PC-3 (cell line): Measurements from ENCODE around the gene OPRL1. TPM values are rescaled to one million over a fixed set of nuclear protein-coding genes. Genes with fewer than 3 reads are reported as not detected.
"Not testable (repeated sequence)": the region's sequence is repeated elsewhere in the genome, so short reads cannot be mapped to it uniquely, and the experiment has no call there.

ENCODE experiments used
- ATAC-seq: fragments of 200-7000 bp; cut with Tn5 transposase; 2 replicates; pipeline ENCODE4 v1.9.1; 2020; ENCODE audit warnings: mild to moderate bottlenecking, moderate library complexity
- BruUV-seq: library from RNA; stranded (reverse); fragments of 400-500 nt; replicated peaks from 2 replicates; lab custom pipeline; 2021; lab: Mats Ljungman, UMichigan
- CTCF ChIA-PET: fragments of 300-600 bp; sonication (Branson Sonifier 250); formaldehyde crosslinking; loops from one replicate; lab custom pipeline; 2022; ENCODE audit warnings: antibody characterized with exemption; lab: Charles Lee
- POLR2A ChIA-PET: fragments of 300-600 bp; sonication (Branson Sonifier 250); formaldehyde crosslinking; loops from one replicate; lab custom pipeline; 2022; ENCODE audit warnings: antibody characterized with exemption; ENCODE audit not compliant: unreplicated experiment; lab: Charles Lee
- DNase-seq: peaks from one replicate; pipeline ENCODE4 v3.0.0-alpha.2; 2015
- H2AFZ ChIP-seq: fragments of 300-600 bp; sonication (generic); 2 replicates; pipeline ENCODE4 v1.6.0; 2016; ENCODE audit warnings: antibody characterized with exemption, low read length
- H3F3A ChIP-seq: fragments of 300-600 bp; sonication (generic); one replicate; pipeline ENCODE4 v1.6.0; 2017; ENCODE audit warnings: antibody characterized with exemption, low read length, control low read depth, mild to moderate bottlenecking; ENCODE audit not compliant: unreplicated experiment
- H3K27ac ChIP-seq: fragments of 300-600 bp; sonication (generic); 2 replicates; pipeline ENCODE4 v1.5.1; 2016; ENCODE audit warnings: mild to moderate bottlenecking, low read length
- H3K27me3 ChIP-seq: fragments of 300-600 bp; sonication (generic); 2 replicates; pipeline ENCODE4 v1.6.1; 2016; ENCODE audit warnings: low read length, mixed read lengths
- H3K36me3 ChIP-seq: fragments of 300-600 bp; sonication (generic); 2 replicates; pipeline ENCODE4 v1.6.1; 2016; ENCODE audit warnings: low read depth, mixed run types, low read length, mixed read lengths
- H3K4me1 ChIP-seq: fragments of 300-600 bp; sonication (generic); 2 replicates; pipeline ENCODE4 v1.5.1; 2016; ENCODE audit warnings: low read length; ENCODE audit not compliant: insufficient read depth
- H3K4me2 ChIP-seq: fragments of 300-600 bp; sonication (generic); 2 replicates; pipeline ENCODE4 v1.6.0; 2016; ENCODE audit warnings: low read length
- H3K4me3 ChIP-seq: fragments of 300-600 bp; sonication (generic); 2 replicates; pipeline ENCODE4 v1.5.1; 2016; ENCODE audit warnings: mild to moderate bottlenecking, low read length, mixed read lengths
- H3K79me2 ChIP-seq: fragments of 300-600 bp; sonication (generic); 2 replicates; pipeline ENCODE4 v1.6.1; 2017; ENCODE audit warnings: low read length, mixed read lengths
- H3K9ac ChIP-seq: fragments of 300-600 bp; sonication (generic); 2 replicates; pipeline ENCODE4 v1.6.0; 2016; ENCODE audit warnings: mild to moderate bottlenecking, low read length
- H3K9me2 ChIP-seq: fragments of 300-600 bp; sonication (generic); replicated peaks from 2 replicates; pipeline ENCODE4 v1.6.1; 2016; ENCODE audit warnings: mixed run types, low read length, mixed read lengths
- H3K9me3 ChIP-seq: fragments of 300-600 bp; sonication (generic); 2 replicates; pipeline ENCODE4 v1.6.1; 2016; ENCODE audit warnings: low read length, mixed read lengths
- H4K20me1 ChIP-seq: fragments of 300-600 bp; sonication (generic); 2 replicates; pipeline ENCODE4 v1.6.1; 2016; ENCODE audit warnings: low read length, mixed read lengths
- EZH2 ChIP-seq: fragments of 300-600 bp; sonication (generic); IDR thresholded peaks from one replicate; pipeline ENCODE4 v1.6.1; 2017; ENCODE audit warnings: antibody characterized with exemption, mild to moderate bottlenecking, low read length; ENCODE audit not compliant: unreplicated experiment
- EZH2phosphoT487 ChIP-seq: fragments of 300-600 bp; sonication (generic); IDR thresholded peaks from 2 replicates; pipeline ENCODE4 v1.6.1; 2018; ENCODE audit warnings: mild to moderate bottlenecking, antibody characterized with exemption, low read length, borderline replicate concordance
- intact Hi-C: fragments of 100-400 bp; cut with micrococcal nuclease; formaldehyde crosslinking; loops from 2 replicates; pipeline ENCODE4 v1.9.0; 2023
- total RNA-seq: library from RNA; depleted of rRNA; stranded (reverse); fragments of >200 nt; gene quantifications from 2 replicates; pipeline ENCODE4 v1.2.3, GENCODE V29; 2014
- TF ChIP-seq, protein P1 (sequence below): fragments of 300-600 bp; sonication (generic); conservative IDR thresholded peaks from 2 replicates; pipeline ENCODE4 v1.5.1; 2017; ENCODE audit warnings: antibody characterized with exemption, low read depth, mild to moderate bottlenecking, low read length

Gene OPRL1
- total RNA-seq, 1 experiment from 2014 or later, result 5.6 TPM

DNA sequence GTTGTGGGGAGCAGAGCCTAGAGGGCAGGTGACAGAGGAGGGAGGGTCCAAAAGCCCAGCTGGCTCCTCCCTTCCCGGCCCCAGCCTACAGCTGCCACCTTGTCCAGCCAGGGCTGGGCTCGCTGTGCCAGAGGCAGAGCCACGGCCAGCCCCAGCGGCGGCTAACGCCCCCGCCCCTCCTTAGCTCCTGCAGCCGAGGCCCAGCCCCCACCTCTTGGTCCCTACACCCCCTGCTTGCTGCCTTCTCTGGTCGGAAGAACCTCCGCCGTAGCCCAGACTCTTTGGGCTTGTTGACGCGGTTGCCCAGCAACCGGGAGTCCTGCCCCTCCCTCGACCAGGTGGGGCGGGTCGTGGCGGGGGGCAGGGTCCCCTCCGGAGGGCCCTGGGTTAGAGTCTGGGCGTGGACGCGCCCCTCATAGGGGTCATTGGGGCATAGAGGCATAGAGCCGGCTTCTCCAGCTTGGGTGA, 4.8 kb downstream of the OPRL1 start:
- Histone ChIP-seq H4K20me1 (no peaks in the 10 kb centered on the region), H3K27ac (no peak overlapping the region)

DNA sequence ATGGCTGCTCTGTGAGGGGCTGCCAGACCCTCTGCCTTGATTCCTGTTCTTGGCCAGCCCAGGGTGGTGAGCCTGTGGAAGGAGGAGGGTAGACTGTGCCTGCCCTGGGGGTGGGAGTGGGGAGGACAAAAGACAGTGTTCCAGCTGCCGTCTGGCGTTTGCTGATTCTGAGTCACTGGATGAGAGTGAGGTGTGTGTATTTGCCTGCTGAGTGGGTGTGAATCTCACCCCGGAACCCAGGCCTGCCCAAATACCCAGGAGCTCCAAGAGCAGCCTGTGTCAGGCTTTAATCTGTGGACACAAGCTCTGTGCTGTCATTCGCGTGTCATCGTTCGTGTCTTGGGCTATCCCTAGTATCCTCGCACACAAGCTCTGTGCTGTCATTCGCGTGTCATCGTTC, 6.9 kb downstream of the OPRL1 start:
- Histone ChIP-seq H3K36me3 (no peaks in the 10 kb centered on the region), H3K79me2 (no peaks in the 10 kb centered on the region), H3K27me3 (no peaks in the 10 kb centered on the region), H4K20me1 (no peaks in the 10 kb centered on the region), H3K4me3 (no peak overlapping the region), H3K9me2 (no peaks in the 10 kb centered on the region), H3K4me1 (peaks cover 17% of the 10 kb centered on the region), H3F3A (no peaks in the 10 kb centered on the region), H3K9me3 (no peaks in the 10 kb centered on the region), H3K9ac (peak overlapping the region; percentile 22; the same call in 1 of the 2 replicates), H2AFZ (no peak overlapping the region), H3K4me2 (peak overlapping the region; percentile 33; the same call in 1 of the 2 replicates), H3K27ac (peak overlapping the region; percentile 47)
- no TSS peak for BruUV-seq
- ChIA-PET POLR2A (interaction anchor here (0.6 kb wide), 1 partner anchor 54 kb away, joined by 3 read pairs; no protein-coding TSS in a partner anchor), CTCF (interaction anchor here (0.6 kb wide), 1 partner anchor 32 kb away, joined by 3 read pairs; no protein-coding TSS in a partner anchor)
- ATAC-seq (peak; percentile 79), DNase-seq (peak; percentile 74)
- TF ChIP-seq, protein P1, sequence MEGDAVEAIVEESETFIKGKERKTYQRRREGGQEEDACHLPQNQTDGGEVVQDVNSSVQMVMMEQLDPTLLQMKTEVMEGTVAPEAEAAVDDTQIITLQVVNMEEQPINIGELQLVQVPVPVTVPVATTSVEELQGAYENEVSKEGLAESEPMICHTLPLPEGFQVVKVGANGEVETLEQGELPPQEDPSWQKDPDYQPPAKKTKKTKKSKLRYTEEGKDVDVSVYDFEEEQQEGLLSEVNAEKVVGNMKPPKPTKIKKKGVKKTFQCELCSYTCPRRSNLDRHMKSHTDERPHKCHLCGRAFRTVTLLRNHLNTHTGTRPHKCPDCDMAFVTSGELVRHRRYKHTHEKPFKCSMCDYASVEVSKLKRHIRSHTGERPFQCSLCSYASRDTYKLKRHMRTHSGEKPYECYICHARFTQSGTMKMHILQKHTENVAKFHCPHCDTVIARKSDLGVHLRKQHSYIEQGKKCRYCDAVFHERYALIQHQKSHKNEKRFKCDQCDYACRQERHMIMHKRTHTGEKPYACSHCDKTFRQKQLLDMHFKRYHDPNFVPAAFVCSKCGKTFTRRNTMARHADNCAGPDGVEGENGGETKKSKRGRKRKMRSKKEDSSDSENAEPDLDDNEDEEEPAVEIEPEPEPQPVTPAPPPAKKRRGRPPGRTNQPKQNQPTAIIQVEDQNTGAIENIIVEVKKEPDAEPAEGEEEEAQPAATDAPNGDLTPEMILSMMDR, result no peak
- TF ChIP-seq EZH2phosphoT487 (no peak), EZH2 (no peak)
- intact Hi-C loops, result no loop called here

More for the DNA sequence above, 4.8 kb downstream of the OPRL1 start:
- ChIA-PET CTCF (no interaction called here), POLR2A (no interaction called here)
- H3K4me2 ChIP-seq, result peak overlapping the region; percentile 99; the same call in 1 of the 2 replicates
- intact Hi-C loops, result no loop called here
- H3K9me2 ChIP-seq, result no peaks in the 10 kb centered on the region
- ATAC-seq (no peak), DNase-seq (no peak)
- TF ChIP-seq EZH2, result no peak
- TF ChIP-seq, protein P1, result no peak
- no peak for TF ChIP-seq EZH2phosphoT487
- H2AFZ ChIP-seq, result no peak overlapping the region
- H3K4me1 ChIP-seq, result peaks cover 17% of the 10 kb centered on the region
- H3K27me3 ChIP-seq, result no peaks in the 10 kb centered on the region
- H3K36me3 ChIP-seq, result no peaks in the 10 kb centered on the region
- no peaks in the 10 kb centered on the region for H3K9me3 ChIP-seq
- H3K79me2 ChIP-seq, result no peaks in the 10 kb centered on the region
- no peak overlapping the region for H3K9ac ChIP-seq
- H3K4me3 ChIP-seq, result no peak overlapping the region
- BruUV-seq, result no TSS peak
- no peaks in the 10 kb centered on the region for H3F3A ChIP-seq

DNA sequence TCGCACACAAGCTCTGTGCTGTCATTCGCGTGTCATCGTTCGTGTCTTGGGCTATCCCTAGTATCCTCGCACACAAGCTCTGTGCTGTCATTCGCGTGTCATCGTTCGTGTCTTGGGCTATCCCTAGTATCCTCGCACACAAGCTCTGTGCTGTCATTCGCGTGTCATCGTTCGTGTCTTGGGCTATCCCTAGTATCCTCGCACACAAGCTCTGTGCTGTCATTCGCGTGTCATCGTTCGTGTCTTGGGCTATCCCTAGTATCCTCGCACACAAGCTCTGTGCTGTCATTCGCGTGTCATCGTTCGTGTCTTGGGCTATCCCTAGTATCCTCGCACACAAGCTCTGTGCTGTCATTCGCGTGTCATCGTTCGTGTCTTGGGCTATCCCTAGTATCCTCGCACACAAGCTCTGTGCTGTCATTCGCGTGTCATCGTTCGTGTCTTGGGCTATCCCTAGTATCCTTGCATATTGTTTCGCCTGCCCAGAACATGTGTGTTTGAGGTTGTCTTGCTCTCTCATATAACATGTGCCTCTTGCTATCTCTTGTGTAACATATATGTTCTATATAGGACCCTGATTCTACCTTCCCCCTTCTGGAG, 7.4 kb downstream of the OPRL1 start:
- H4K20me1 ChIP-seq, ATAC-seq, intact Hi-C loops, H3K79me2 ChIP-seq, H3K27me3 ChIP-seq, H3K36me3 ChIP-seq, H3K9me2 ChIP-seq, H3F3A ChIP-seq, BruUV-seq, H2AFZ ChIP-seq, H3K4me2 ChIP-seq, H3K9me3 ChIP-seq, DNase-seq, H3K4me3 ChIP-seq: not testable (repeated sequence)
- H3K9ac ChIP-seq, result peak overlapping the region; percentile 46; the same call in 1 of the 2 replicates
- peak overlapping the region; percentile 49 for H3K27ac ChIP-seq
- POLR2A ChIA-PET, result interaction anchor here (0.6 kb wide), 1 partner anchor 54 kb away, joined by 3 read pairs; no protein-coding TSS in a partner anchor
- peaks cover 17% of the 10 kb centered on the region for H3K4me1 ChIP-seq
- CTCF ChIA-PET, result interaction anchor here (0.6 kb wide), 1 partner anchor 33 kb away, joined by 3 read pairs; no protein-coding TSS in a partner anchor

DNA sequence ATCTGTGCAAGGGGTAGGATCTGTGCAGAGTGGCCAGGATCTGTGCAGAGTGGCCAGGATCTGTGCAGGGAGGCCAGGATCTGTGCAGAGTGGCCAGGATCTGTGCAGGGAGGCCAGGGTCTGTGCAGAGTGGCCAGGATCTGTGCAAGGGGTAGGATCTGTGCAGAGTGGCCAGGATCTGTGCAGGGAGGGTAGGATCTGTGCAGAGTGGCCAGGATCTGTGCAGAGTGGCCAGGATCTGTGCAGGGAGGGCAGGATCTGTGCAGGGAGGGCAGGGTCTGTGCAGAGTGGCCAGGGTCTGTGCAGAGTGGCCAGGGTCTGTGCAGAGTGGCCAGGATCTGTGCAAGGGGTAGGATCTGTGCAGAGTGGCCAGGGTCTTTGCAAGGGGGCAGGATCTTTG, 8.7 kb downstream of the OPRL1 start:
- ATAC-seq, H3K4me2 ChIP-seq, DNase-seq, CTCF ChIA-PET, H4K20me1 ChIP-seq, intact Hi-C loops, POLR2A ChIA-PET, H3F3A ChIP-seq, H3K79me2 ChIP-seq, H3K4me3 ChIP-seq, H3K27me3 ChIP-seq, H3K9me2 ChIP-seq, H2AFZ ChIP-seq, H3K27ac ChIP-seq, H3K36me3 ChIP-seq, BruUV-seq, H3K9ac ChIP-seq, H3K9me3 ChIP-seq: not testable (repeated sequence)
- peaks cover 12% of the 10 kb centered on the region for H3K4me1 ChIP-seq
